ENCODE measurements around the gene HK1.

HK1 gene

DNA sequence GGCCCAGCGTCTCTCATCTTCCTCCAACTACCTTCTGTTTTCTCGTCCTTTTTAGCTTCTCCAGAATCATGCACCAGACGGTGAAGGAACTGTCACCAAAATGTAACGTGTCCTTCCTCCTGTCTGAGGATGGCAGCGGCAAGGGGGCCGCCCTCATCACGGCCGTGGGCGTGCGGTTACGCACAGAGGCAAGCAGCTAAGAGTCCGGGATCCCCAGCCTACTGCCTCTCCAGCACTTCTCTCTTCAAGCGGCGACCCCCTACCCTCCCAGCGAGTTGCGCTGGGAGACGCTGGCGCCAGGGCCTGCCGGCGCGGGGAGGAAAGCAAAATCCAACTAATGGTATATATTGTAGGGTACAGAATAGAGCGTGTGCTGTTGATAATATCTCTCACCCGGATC is 122.6 kb downstream of the HK1 start:
- H3K9me3 ChIP-seq (replicated peaks; ENCODE audit: insufficient read depth, low read length), result no peaks in the 10 kb centered on the region
- no peak for DNase-seq
- H3K79me2 ChIP-seq (ENCODE audit: low read length), result no peaks in the 10 kb centered on the region
- no peaks in the 10 kb centered on the region for H3K9me2 ChIP-seq (replicated peaks; ENCODE audit: insufficient read depth, low read length)
- no peak overlapping the region for H3K4me2 ChIP-seq (ENCODE audit: low read depth, low read length)
- H3K27me3 ChIP-seq (replicated peaks; ENCODE audit: insufficient read depth, low read length), result no peaks in the 10 kb centered on the region
- H3K4me3 ChIP-seq (ENCODE audit: low read length), result no peak overlapping the region
- H3K9ac ChIP-seq (ENCODE audit: low read length), result no peak overlapping the region
- H3K27ac ChIP-seq (ENCODE audit: low read length), result no peak overlapping the region
- H3K4me1 ChIP-seq (ENCODE audit: low read length), result no peaks in the 10 kb centered on the region
- no peaks in the 10 kb centered on the region for H4K20me1 ChIP-seq (ENCODE audit: insufficient read depth, low read length)
- H3F3A ChIP-seq (ENCODE audit: insufficient read depth, low read length), result no peaks in the 10 kb centered on the region
- H2AFZ ChIP-seq (ENCODE audit: low read length), result no peak overlapping the region
- H3K36me3 ChIP-seq (replicated peaks; ENCODE audit: insufficient read depth, low read length), result no peaks in the 10 kb centered on the region
- no peak for TF ChIP-seq CTCF (IDR thresholded peaks at IDR 0.05; ENCODE audit: low read length)
- no peak for TF ChIP-seq EZH2 (optimal IDR thresholded peaks at IDR 0.05; ENCODE audit: low read depth, low read length)
- TF ChIP-seq EZH2phosphoT487 (IDR thresholded peaks at IDR 0.05; ENCODE audit: low read length), result no peak

GRCh38 chr10:69401416-69401815 is 123.1 kb downstream of the HK1 start:
- Histone ChIP-seq H3K4me3 (ENCODE audit: low read length) (no peak overlapping the region), H3K9ac (ENCODE audit: low read length) (no peak overlapping the region), H3K27me3 (replicated peaks; ENCODE audit: insufficient read depth, low read length) (no peaks in the 10 kb centered on the region), H3K9me3 (replicated peaks; ENCODE audit: insufficient read depth, low read length) (no peaks in the 10 kb centered on the region), H4K20me1 (ENCODE audit: insufficient read depth, low read length) (no peaks in the 10 kb centered on the region), H2AFZ (ENCODE audit: low read length) (no peak overlapping the region), H3K27ac (ENCODE audit: low read length) (no peak overlapping the region), H3K79me2 (ENCODE audit: low read length) (no peaks in the 10 kb centered on the region), H3K4me2 (ENCODE audit: low read depth, low read length) (no peak overlapping the region), H3K9me2 (replicated peaks; ENCODE audit: insufficient read depth, low read length) (no peaks in the 10 kb centered on the region), H3F3A (ENCODE audit: insufficient read depth, low read length) (no peaks in the 10 kb centered on the region), H3K36me3 (replicated peaks; ENCODE audit: insufficient read depth, low read length) (no peaks in the 10 kb centered on the region), H3K4me1 (ENCODE audit: low read length) (no peaks in the 10 kb centered on the region)
- TF ChIP-seq EZH2phosphoT487 (IDR thresholded peaks at IDR 0.05; ENCODE audit: low read length), result no peak
- TF ChIP-seq EZH2 (optimal IDR thresholded peaks at IDR 0.05; ENCODE audit: low read depth, low read length), result no peak
- no peak for TF ChIP-seq CTCF (IDR thresholded peaks at IDR 0.05; ENCODE audit: low read length)
- DNase-seq, result no peak

DNA sequence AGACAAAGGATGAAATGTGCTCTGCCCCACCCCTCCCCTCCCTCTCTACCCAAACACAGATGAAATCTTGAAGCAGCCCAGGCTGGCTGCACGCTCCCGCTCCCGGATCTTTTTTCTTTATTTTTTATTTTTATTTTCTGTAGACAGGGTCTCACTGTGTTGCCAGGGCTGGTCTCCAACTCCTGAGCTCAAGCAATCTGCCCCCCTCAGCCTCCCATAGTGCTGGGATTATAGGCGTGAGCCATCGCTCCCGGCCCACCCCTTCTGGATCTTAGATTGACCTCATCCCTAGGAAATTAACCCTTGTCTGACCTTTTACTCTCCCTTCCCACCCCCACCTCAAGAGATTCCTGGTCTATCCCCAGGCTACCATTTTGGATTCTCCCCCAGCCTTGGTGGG is 124.1 kb downstream of the HK1 start:
- no peak for DNase-seq
- Histone ChIP-seq H3K4me3 (ENCODE audit: low read length) (no peak overlapping the region), H3F3A (ENCODE audit: insufficient read depth, low read length) (no peaks in the 10 kb centered on the region), H4K20me1 (ENCODE audit: insufficient read depth, low read length) (no peaks in the 10 kb centered on the region), H3K4me1 (ENCODE audit: low read length) (no peaks in the 10 kb centered on the region), H3K9me2 (replicated peaks; ENCODE audit: insufficient read depth, low read length) (no peaks in the 10 kb centered on the region), H3K9me3 (replicated peaks; ENCODE audit: insufficient read depth, low read length) (no peaks in the 10 kb centered on the region), H3K36me3 (replicated peaks; ENCODE audit: insufficient read depth, low read length) (no peaks in the 10 kb centered on the region), H3K27ac (ENCODE audit: low read length) (no peak overlapping the region), H3K79me2 (ENCODE audit: low read length) (no peaks in the 10 kb centered on the region), H3K4me2 (ENCODE audit: low read depth, low read length) (no peak overlapping the region), H3K9ac (ENCODE audit: low read length) (no peak overlapping the region), H3K27me3 (replicated peaks; ENCODE audit: insufficient read depth, low read length) (no peaks in the 10 kb centered on the region), H2AFZ (ENCODE audit: low read length) (no peak overlapping the region)
- TF ChIP-seq EZH2 (optimal IDR thresholded peaks at IDR 0.05; ENCODE audit: low read depth, low read length) (no peak), CTCF (IDR thresholded peaks at IDR 0.05; ENCODE audit: low read length) (no peak), EZH2phosphoT487 (IDR thresholded peaks at IDR 0.05; ENCODE audit: low read length) (no peak)

Data from MM.1S (cell line).